Measurements from ENCODE around the gene CD247. TPM values are rescaled to one million over a fixed set of nuclear protein-coding genes. Genes with fewer than 3 reads are reported as not detected.

The CD247 gene
- total RNA-seq, 1 donor: 0.81 TPM

GRCh38 chr1:167542109-167543032 lies 24.0 kb upstream of the CD247 start:
- no peak for DNase-seq (ENCODE audit: low read depth in 2 of 3, low spot score in 2 of 3)

- DNase-seq (ENCODE audit: low read depth in 2 of 3, low spot score in 2 of 3): no peak
Observed at GRCh38 chr1:167541610-167542009, 23.3 kb upstream of the CD247 start.

GRCh38 chr1:167541003-167541402 lies 22.7 kb upstream of the CD247 start:
- DNase-seq (ENCODE audit: low read depth in 2 of 3, low spot score in 2 of 3): no peak

- DNase-seq (ENCODE audit: low read depth in 2 of 3, low spot score in 2 of 3): no peak
Observed at GRCh38 chr1:167538657-167539056, 20.3 kb upstream of the CD247 start.

GRCh38 chr1:167533851-167534300 lies 15.5 kb upstream of the CD247 start:
- peak in 2 of 3 donors; percentile 56 to 77 for DNase-seq (ENCODE audit: low read depth in 2 of 3, low spot score in 2 of 3)

- no peak for DNase-seq (ENCODE audit: low read depth in 2 of 3, low spot score in 2 of 3)
Observed at GRCh38 chr1:167532964-167533824, 14.9 kb upstream of the CD247 start.

GRCh38 chr1:167532375-167532774 lies 14.0 kb upstream of the CD247 start:
- DNase-seq (ENCODE audit: low read depth in 2 of 3, low spot score in 2 of 3): no peak

- DNase-seq (ENCODE audit: low read depth in 2 of 3, low spot score in 2 of 3): no peak
Observed at GRCh38 chr1:167529829-167530474, 11.6 kb upstream of the CD247 start.

- no peak for DNase-seq (ENCODE audit: low read depth in 2 of 3, low spot score in 2 of 3)
Observed at GRCh38 chr1:167528057-167528728, 9.9 kb upstream of the CD247 start.

GRCh38 chr1:167526667-167527383 lies 8.5 kb upstream of the CD247 start:
- DNase-seq (ENCODE audit: low read depth in 2 of 3, low spot score in 2 of 3): no peak

- DNase-seq (ENCODE audit: low read depth in 2 of 3, low spot score in 2 of 3): no peak
Observed at GRCh38 chr1:167524651-167525050, 6.3 kb upstream of the CD247 start.

- no peak for DNase-seq (ENCODE audit: low read depth in 2 of 3, low spot score in 2 of 3)
Observed at GRCh38 chr1:167522246-167522645, 3.9 kb upstream of the CD247 start.

- DNase-seq (ENCODE audit: low read depth in 2 of 3, low spot score in 2 of 3): no peak
Observed at GRCh38 chr1:167520711-167521206, 2.4 kb upstream of the CD247 start.

GRCh38 chr1:167517535-167518330 lies 596 bp downstream of the CD247 start:
- peak in 1 of 3 donors; percentile 59 for DNase-seq (ENCODE audit: low read depth in 2 of 3, low spot score in 2 of 3)

- no peak for DNase-seq (ENCODE audit: low read depth in 2 of 3, low spot score in 2 of 3)
Observed at GRCh38 chr1:167516404-167517388, 1.6 kb downstream of the CD247 start.

GRCh38 chr1:167515893-167516321 lies 2.4 kb downstream of the CD247 start:
- no peak for DNase-seq (ENCODE audit: low read depth in 2 of 3, low spot score in 2 of 3)

- DNase-seq (ENCODE audit: low read depth in 2 of 3, low spot score in 2 of 3): no peak
Observed at GRCh38 chr1:167515461-167515860, 2.9 kb downstream of the CD247 start.
